Epithelial cell of esophagus (primary cell): Measurements from ENCODE around the gene RPP25.

Experiments
- DNase-seq: peaks from one replicate; pipeline ENCODE4 v3.0.0; 2010; ENCODE audit warnings: low read depth
- H3K4me3 ChIP-seq: 2 replicates; pipeline ENCODE4 v1.5.1; 2011; ENCODE audit warnings: mild to moderate bottlenecking, low read length, control low read depth
- TF ChIP-seq, protein P1 (sequence below): IDR thresholded peaks from 2 replicates; pipeline ENCODE4 v1.5.1; 2011; ENCODE audit warnings: low read depth, mild to moderate bottlenecking, low read length, control low read depth, inconsistent platforms; ENCODE audit not compliant: insufficient read depth; ENCODE audit errors: missing control alignments

The RPP25 gene

DNA sequence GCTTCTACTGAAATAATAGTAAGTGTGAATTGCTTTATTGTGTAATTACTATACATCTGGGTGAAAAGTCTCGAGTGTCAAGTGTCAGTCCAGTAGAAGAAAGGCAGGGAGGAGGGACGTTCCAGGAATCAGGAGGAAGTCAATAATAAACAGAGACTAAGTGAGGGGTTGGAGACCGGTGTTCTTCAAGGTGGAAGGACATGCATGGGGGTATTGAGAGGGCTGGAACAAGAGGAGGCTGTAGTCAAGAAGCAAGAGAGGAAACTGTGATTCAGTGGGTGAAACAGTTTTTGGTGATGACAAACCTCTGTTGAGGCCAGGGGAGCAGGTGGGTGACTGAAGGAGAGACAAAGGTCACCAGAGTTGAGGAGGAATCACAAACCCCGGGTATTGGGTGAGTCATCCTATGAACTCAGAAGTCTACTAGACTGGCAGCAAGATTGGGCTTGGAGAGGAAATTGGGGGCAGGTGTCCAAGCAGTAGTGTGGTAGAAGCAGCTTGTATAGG is 27.2 kb upstream of the RPP25 start:
- peak; percentile 69 for DNase-seq
- no peak overlapping the region for H3K4me3 ChIP-seq
- TF ChIP-seq, protein P1, sequence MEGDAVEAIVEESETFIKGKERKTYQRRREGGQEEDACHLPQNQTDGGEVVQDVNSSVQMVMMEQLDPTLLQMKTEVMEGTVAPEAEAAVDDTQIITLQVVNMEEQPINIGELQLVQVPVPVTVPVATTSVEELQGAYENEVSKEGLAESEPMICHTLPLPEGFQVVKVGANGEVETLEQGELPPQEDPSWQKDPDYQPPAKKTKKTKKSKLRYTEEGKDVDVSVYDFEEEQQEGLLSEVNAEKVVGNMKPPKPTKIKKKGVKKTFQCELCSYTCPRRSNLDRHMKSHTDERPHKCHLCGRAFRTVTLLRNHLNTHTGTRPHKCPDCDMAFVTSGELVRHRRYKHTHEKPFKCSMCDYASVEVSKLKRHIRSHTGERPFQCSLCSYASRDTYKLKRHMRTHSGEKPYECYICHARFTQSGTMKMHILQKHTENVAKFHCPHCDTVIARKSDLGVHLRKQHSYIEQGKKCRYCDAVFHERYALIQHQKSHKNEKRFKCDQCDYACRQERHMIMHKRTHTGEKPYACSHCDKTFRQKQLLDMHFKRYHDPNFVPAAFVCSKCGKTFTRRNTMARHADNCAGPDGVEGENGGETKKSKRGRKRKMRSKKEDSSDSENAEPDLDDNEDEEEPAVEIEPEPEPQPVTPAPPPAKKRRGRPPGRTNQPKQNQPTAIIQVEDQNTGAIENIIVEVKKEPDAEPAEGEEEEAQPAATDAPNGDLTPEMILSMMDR: no peak

DNA sequence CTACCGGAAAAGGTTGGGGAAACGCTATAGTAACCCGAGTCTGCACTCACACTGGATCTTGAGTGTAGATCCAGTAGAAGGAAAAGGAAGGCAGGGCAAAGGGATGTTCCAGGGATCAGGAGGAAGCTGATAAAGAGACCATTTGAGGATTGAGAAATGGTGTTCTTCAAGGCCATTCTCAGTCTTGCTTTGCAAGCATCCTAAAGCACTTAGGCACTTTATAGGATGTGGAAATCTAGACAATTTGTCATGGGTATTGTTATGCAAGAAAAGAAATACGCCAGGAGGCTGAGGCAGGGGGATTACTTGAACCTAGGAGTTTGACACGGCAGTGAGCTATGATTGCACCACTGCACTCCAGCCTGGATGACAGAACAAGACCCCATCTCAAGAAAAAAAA is 25.6 kb upstream of the RPP25 start:
- H3K4me3 ChIP-seq: no peak overlapping the region
- TF ChIP-seq, protein P1: no peak
- DNase-seq: no peak

DNA sequence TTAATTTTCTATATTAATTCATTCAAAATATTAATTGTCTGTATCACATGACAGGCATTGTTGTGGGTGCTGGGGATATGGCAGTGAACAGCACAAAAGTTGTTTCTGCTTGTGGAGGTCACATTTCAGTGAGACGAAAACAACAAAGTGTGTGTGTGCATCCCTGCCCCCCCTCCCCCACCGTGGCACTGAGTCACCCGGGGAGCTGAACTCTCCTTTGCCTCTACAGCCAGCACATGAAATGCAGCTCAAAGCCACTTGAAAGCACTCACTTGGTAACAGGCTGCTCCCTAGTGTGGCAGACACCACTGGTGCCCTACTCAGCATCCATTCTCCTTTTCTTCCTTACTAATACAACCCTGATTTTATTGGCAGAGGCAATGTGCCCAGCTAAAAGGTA is 21.9 kb upstream of the RPP25 start:
- TF ChIP-seq, protein P1: no peak
- H3K4me3 ChIP-seq: no peak overlapping the region
- peak; percentile 40 for DNase-seq

DNA sequence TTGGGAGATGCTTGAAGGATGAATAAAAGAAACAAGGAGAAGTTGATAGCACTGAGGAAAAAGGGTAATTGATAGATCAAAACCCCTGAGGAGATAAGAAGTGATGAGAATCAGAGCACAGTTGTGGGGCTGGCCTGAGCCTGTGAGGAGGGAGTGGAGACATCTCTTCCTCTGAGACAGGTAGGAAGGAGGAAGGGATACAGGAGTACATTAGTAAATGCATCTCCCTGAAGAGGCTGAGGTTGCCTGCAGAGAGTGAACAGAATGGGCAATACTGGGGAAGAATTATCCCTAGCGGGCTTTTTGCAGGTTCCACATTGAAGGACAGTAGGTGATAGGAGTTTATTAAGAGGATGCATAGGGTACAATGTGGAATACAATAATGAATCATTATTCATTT is 21.5 kb upstream of the RPP25 start:
- no peak for DNase-seq
- TF ChIP-seq, protein P1: no peak
- H3K4me3 ChIP-seq: no peak overlapping the region

DNA sequence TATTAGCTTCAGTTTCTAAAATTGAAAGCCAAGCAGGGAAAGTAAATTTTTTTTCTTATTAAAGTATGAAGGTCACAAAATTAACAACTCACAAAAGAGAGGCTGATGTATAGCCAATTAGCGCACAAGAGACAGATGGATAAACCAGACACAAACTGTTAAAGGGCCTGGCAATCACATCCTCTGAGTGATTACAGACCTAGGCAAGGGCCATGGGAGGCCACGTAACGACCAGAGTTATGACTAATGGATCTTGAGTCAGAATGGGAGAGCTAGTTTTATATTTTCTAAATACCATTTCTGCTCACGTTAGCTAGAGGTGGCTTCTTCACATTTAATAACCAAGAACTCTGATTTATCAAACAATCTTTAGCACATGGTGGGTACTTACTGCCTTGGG is 21.0 kb upstream of the RPP25 start:
- no peak for DNase-seq
- H3K4me3 ChIP-seq: no peak overlapping the region
- TF ChIP-seq, protein P1: no peak

DNA sequence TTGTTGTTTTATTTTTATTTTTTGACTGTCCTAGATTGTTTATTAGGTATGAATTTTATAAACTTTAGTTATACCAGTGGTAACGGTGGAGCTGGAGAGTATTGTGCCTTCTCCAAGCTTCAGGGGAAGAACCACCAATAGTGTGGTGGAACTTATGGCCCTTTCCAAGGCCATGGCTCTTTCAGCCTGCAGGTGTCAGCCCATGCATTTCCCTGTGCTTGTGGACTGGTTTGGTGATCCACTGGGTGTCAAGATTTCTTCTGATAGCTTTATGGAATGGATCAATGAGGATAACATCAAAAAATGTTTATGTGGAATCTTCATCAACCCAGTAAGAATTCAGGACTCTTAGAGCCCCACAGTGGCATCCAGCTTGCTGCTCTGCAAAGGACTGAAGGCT is 19.6 kb upstream of the RPP25 start:
- TF ChIP-seq, protein P1: peak; percentile 15

DNA sequence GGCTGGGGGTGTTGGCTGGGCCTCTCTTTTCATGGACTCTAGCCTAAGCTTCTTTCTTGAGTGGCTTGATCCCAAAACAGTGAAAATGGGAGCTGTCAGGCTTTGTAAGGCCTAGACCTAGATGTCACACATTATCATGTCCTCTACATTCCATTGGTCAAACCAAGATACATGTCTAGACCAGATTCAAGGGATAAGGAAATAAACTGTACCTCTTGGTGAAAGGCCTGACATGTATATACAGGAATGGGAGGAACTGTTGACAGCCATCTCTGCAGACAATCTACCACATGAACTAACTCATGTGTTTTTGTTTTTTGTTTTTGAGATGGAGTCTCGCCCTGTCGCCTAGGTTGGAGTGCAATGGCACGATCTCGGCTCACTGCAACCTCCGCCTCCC is 11.1 kb upstream of the RPP25 start:
- TF ChIP-seq, protein P1: no peak
- DNase-seq: peak; percentile 78
- no peak overlapping the region for H3K4me3 ChIP-seq

More for the DNA sequence above, 19.6 kb upstream of the RPP25 start:
- H3K4me3 ChIP-seq: no peak overlapping the region
- no peak for DNase-seq
